T-helper 1 cell (primary cell): Measurements from ENCODE around the gene SLC45A1.
"Not testable (repeated sequence)": the region's sequence is repeated elsewhere in the genome, so short reads cannot be mapped to it uniquely, and the experiment has no call there.

Experiments
- DNase-seq, 5 donors: peaks; one replicate each; pipeline ENCODE4 v3.0.0-alpha.2; 2012 to 2020

Gene SLC45A1

DNA sequence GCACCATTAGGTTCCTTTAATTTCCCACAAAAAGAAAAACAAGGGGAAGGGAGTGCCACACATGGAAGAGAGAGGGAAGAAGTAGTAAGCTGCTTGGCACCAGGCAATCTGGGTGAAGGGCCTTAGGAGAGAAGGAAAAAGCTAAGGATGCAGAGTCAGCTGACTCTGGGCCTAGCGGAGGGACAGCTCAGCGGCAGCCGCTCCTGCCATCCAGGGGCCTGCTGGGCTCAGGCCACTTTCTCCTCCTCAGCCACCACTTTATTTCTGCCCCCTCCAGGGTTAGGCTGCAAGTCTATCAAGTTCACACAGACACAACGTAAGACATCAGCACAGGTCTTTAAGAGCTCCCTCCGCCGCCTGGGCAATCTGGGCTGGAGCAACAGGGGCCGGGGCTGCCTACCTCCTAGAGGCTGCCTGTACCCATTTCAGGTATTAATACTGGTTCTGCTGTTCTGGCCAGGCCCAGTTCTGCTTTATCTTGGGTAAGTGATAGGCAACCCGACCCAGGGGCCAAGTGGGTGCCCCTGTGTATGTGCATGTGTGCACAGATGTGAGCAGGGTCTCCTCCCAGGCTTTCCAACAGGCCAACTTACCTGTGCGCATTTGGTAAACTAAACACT lies 53.6 kb downstream of the SLC45A1 start:
- DNase-seq, result no peak

DNA sequence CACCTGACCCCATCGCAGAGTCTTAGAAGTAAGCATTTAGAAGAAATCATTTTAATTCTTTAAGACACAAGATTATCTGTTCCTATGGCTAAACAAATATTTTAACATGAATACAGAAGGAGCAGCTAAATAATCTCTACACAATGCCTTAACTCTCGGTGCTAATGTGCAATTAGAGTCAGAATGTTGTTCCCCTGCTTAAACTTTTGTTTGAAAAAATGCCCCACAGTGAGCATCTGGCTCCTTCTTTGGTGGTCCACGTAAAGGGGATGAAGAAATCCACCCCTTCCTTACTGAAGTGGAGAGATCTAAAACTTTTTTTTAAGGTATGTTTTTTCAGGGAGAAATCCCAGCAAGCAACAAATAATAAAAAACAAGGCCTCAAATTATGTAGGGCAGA lies 55.2 kb downstream of the SLC45A1 start:
- no peak for DNase-seq

DNA sequence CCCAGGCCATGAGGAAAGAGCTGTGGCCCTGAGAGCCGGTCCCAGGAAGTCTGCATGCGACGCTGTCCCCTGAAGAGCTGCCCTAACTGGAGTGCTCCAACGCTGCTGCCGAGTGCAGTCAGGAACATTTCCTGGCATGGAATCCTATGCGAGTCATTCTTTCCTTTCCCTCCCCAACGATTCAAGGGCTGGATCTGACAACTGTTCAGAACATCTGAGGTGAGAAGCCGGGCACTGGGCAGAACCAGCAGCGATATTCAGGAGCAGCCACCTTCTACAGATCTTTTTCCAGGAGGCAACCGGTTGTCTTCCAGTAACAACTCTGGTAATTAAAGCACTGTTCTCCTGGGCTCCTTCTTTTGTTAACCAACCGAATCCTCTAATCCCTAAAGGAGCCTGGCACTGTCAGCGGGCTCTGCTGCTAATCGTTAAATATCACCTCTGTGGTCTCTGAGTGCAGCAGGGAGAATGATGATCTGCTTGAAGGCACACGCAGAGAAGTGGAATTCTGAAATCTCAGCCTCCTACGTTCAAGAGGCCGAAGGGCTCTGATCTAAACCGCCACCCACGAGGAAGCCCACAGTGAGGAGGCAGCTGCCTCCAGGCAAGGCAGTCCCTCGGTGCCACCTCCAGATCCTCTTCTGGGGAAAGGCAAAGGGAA lies 55.8 kb downstream of the SLC45A1 start:
- DNase-seq, result no peak

- DNase-seq, result no peak
These were observed 56.4 kb downstream of the SLC45A1 start for GRCh38 chr1:8374356-8374755.

- DNase-seq, result peak in 1 of 5 donors; percentile 19
These were observed 56.9 kb downstream of the SLC45A1 start for GRCh38 chr1:8374812-8375211.

DNA sequence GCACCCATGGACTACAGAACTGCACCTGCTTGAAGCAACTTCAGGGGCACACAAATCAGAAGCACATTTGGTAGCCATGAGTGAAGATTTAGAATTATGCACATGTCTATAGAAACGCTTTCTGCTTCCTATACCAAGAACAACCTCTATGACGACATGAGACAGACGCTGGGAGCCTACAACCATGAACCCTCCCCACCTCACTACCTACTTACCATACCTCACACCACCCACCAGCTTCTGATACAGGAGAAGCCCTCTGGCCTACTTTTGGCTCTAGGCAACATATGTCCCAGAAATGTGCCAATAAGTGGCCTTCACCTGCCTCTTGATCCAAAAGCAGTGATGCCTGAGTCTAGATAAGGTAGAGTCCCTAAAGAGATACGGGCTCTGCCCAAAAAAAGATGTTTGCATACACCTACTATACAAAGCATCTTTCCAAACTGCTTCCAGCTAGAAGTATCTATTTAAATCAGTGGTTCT lies 58.5 kb downstream of the SLC45A1 start:
- DNase-seq, result no peak

- no peak for DNase-seq
These were observed 59.5 kb downstream of the SLC45A1 start for GRCh38 chr1:8377271-8377981.

GRCh38 chr1:8378178-8378577 lies 60.3 kb downstream of the SLC45A1 start:
- DNase-seq, result no peak

- no peak for DNase-seq
These were observed 61.1 kb downstream of the SLC45A1 start for GRCh38 chr1:8378981-8379470.

DNA sequence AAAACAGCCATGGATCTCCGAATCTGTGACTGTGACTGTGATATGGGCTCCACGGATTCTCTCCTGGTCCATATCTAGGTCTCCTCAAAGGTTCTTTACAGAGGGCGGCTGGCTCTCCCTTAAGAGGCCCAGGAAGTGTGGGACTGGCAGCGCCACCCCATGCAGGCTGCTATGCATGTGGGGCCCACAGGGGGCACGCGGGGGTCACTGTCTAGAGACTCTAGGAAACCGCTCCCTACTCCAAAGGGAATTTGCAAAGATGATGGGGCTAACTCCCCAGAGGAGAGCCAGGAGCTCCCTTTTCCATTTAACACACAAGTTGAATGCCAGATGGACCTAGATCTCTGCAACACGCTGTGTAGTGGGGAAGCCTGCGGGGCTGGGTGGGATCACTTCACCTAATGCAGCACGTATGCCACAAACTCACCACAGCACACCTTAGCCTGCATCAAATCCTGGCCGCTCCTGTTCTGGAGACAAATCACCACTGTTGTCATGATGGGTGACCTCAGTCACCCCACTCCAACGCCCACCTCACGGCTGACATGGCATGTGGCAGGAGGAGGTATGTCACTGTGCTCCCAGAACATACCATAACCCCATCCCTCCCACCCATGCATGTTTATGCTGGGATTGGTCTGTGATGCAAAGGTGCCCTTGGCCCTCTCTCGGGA lies 61.7 kb downstream of the SLC45A1 start:
- DNase-seq, result no peak

DNA sequence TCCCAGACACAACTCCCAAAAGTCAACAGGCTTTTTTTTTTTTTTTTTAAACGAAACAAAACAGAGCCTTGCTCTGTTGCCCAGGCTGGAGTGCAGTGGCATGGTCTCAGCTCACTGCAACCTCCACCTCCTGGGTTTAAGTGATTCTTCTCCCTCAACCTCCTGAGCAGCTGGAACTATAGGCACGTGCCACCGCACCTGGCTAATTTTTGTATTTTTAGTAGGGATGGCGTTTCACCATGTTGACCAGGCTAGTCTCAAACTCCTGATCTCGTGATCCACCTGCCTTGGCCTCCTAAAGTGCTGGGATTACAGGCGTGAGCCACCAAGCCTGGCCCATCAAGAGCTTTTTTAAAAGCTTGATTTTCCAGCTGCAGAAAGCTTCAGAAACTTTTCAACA lies 62.4 kb downstream of the SLC45A1 start:
- DNase-seq, result not testable (repeated sequence)

- no peak for DNase-seq
These were observed 63.7 kb downstream of the SLC45A1 start for GRCh38 chr1:8381618-8382017.

DNA sequence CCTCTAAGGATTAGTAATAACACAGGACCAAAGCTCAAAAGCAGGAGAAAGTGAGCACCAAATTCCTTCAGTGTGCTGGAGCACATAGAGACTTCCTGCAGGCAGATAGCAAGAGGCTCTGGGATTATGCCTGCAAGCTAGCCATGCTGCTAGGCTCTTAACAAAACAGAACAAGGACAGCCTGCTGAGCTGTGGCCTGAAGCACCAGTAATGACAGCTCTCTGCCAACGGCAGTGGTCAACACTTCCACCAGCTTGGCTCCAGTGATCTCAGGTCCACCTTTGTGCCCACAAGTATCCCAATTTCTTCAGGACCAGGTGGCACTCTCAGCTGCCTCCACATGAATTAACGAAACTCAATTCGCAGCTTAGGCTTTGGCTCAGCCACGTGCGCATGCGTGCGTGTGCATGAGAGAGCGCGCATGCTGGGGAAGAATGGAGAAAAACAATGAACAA lies 64.2 kb downstream of the SLC45A1 start:
- DNase-seq, result no peak

GRCh38 chr1:8382608-8383505 lies 64.9 kb downstream of the SLC45A1 start:
- DNase-seq, result peak in 1 of 5 donors; percentile 15

- DNase-seq, result no peak
These were observed 66.2 kb downstream of the SLC45A1 start for GRCh38 chr1:8384088-8384487.

DNA sequence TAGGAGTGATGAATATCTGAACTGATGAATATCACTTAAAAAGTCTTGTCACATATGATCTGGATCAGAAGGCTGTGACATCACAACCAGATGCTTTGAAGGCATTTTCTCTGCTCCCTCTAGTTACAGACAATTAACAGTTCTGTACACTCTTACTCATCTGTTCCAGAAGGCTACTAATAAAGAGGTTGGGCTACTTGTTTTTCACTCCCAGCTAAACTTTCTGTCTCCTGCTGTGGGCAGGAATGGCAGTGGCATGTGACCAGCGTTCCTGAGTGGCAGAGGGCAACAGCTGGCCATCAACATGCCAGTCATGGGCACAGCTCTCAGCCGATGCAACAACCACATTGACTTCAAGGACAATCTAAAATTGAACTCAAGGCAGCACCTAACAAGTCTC lies 66.7 kb downstream of the SLC45A1 start:
- DNase-seq, result no peak

GRCh38 chr1:8386247-8386646 lies 68.3 kb downstream of the SLC45A1 start:
- no peak for DNase-seq

DNA sequence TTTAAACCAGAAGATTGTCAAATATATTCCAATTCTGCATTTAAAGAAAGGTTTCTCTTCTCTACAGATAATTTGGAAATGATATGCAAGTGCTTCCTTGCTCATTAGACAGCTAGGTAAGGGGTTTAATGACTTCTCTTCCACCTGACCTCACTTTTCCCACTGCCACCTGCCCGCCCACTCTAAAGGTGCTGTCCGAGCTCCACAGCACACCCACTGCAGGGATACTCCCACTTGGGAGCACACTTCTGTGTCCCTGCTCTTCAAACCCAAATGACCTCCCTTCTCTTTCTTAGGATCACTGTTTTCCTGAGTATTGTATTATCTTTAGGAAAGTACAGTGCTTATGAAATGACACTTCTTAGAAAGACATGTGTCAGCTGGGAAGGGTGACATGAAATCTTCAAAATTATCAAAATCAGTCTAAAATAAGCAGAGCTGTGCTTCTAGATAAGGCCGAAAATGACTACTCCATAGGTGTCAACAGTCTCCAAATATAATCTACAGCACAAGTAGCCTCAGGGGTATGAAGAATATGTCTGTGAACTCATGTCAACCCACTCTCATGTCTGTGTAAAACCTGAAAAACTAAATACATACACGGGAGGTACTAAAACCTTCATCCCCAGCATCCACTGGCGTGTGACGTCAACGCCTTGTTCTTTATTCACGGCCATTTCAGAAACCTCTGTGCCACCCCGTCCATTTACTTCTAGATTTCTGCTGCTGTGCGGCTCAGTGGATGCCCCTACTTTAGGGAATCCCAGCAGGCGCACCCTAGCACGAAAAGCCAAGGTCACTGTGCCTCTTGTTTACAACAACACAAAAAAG lies 71.0 kb downstream of the SLC45A1 start:
- DNase-seq, result no peak

- DNase-seq, result peak in 1 of 5 donors; percentile 46
These were observed 72.1 kb downstream of the SLC45A1 start for GRCh38 chr1:8389958-8390535.

- no peak for DNase-seq
These were observed 72.8 kb downstream of the SLC45A1 start for GRCh38 chr1:8390707-8391106.

DNA sequence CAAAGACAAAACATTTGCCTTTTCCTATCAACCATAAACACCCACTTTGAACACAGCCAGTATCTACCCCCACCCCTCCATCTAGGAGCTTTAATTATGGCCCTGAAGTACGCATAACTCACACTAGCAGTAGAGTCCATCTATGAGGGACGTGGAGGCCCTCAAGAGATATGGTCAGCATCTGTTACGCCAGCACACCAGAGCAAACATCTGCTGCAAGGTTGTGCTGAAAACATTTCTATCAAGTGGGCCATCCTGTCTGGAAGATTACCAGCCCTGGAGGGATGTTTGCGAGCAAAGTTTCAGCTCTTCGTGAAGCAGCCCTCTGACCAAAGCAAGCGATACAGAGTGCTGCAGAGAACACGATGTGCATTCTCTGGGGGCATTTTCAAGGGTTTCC lies 74.6 kb downstream of the SLC45A1 start:
- no peak for DNase-seq
